ENCODE results near the gene GAMT. TPM values are rescaled to one million over a fixed set of nuclear protein-coding genes. Genes with fewer than 3 reads are reported as not detected.

The GAMT gene
- total and polyA plus RNA-seq, 2 of the 13 experiments (the other 11 are each of a cell fraction or from before 2014, with no cell fraction given): 115 to 124 TPM

DNA sequence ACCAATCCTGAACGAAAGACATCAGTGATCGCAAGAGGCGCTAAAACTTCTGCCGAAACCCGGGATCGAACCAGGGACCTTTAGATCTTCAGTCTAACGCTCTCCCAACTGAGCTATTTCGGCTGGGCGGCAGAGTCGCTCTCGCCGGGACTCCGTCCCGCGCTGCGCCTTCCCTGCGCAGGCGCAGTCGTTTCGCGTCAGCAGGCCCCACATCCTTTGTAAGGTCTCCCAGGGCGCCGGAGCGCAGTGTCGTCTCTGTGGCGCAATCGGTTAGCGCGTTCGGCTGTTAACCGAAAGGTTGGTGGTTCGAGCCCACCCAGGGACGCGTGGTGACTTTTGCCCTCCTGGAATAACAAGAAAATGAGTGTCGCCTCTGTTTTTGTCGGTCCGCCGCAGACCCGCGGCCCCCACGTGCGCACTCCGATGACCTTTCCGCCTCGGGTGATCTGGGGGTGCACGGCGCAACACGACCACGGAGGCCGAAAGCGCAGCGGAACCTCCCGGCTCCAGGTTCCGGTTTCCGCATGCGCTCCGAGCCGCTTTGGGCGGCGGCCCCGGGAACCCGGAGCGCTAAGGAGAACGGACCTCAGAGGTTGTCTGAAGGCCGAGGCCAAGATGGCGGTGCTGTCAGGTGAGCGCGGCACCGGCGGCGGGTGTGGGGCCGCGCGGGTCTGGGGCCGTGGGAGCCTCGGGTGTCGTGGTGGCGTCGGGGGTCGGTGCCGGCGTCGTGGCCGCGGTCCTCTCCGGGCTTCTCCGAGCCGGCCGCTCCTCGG, 17.8 kb downstream of the GAMT start, which contains the start of gene NDUFS7 (continued):
- TF ChIP-seq, protein P1, sequence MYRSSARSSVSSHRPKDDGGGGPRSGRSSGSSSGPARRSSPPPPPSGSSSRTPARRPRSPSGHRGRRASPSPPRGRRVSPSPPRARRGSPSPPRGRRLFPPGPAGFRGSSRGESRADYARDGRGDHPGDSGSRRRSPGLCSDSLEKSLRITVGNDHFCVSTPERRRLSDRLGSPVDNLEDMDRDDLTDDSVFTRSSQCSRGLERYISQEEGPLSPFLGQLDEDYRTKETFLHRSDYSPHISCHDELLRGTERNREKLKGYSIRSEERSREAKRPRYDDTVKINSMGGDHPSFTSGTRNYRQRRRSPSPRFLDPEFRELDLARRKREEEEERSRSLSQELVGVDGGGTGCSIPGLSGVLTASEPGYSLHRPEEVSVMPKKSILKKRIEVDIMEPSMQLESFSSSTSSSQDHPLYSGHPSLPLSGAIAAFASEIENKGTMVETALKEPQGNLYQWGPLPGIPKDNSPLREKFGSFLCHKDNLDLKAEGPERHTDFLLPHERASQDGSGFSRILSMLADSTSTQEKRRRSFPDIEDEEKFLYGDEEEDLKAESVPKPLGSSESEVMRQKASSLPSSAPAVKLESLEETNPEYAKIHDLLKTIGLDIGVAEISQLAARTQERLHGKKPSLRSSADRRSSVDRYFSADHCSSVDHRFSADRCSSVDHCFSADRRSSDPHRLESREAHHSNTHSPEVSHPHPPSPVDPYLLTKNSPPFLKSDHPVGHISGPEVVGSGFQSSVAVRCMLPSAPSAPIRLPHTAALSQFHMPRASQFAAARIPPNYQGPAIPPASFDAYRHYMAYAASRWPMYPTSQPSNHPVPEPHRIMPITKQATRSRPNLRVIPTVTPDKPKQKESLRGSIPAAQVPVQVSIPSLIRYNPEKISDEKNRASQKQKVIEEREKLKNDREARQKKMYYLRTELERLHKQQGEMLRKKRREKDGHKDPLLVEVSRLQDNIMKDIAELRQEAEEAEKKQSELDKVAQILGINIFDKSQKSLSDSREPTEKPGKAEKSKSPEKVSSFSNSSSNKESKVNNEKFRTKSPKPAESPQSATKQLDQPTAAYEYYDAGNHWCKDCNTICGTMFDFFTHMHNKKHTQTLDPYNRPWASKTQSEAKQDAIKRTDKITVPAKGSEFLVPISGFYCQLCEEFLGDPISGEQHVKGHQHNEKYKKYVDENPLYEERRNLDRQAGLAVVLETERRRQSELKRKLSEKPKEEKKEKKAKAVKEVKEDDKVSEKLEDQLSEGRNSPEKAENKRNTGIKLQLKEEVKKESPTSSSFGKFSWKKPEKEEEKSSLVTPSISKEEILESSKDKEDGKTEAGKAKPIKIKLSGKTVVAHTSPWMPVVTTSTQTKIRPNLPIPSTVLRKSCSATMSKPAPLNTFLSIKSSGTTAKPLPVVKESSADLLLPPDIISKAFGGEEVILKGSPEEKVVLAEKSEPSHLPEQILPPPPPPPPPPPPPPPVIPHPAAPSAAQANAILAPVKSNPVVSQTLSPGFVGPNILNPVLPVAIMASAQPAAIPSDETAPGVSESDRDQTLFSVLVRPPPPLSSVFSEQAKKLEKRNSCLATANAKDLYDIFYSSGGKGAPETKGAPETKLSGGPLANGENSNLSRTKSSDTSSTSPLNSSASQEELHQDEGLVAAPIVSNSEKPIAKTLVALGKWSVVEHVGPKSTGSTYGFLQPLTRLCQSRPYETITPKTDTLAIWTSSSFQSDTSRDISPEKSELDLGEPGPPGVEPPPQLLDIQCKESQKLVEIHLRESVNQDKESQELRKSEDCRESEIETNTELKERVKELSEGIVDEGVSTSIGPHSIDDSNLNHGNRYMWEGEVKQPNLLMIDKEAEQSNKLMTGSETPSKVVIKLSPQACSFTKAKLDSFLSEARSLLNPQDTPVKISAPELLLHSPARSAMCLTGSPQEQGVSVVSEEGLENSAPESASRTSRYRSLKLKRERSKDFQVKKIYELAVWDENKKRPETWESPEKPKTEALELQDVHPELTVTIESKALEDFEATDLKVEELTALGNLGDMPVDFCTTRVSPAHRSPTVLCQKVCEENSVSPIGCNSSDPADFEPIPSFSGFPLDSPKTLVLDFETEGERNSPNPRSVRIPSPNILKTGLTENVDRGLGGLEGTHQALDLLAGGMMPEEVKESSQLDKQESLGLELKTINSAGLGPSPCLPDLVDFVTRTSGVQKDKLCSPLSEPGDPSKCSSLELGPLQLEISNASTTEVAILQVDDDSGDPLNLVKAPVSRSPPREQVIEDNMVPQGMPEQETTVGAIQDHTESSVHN (CRISPR knock-in tag; IDR thresholded peaks at IDR 0.05): peak; percentile 96
- peak; percentile 97 for TF ChIP-seq SPEN (CRISPR knock-in tag; IDR thresholded peaks at IDR 0.05; ENCODE audit: low read depth)
- TF ChIP-seq ZBTB42 (CRISPR knock-in tag; IDR thresholded peaks at IDR 0.05): peak; percentile 73; the same call in 1 of the 2 replicates
- 0 out of 2 replicates have a peak, but pooled peaks have one; percentile 47 for TF ChIP-seq NFIC (IDR thresholded peaks at IDR 0.05; ENCODE audit: low read length)
- TF ChIP-seq ZNF124 (CRISPR knock-in tag; IDR thresholded peaks at IDR 0.05): peak; percentile 98
- peak; percentile 90 for TF ChIP-seq TP53 (CRISPR knock-in tag; conservative IDR thresholded peaks at IDR 0.05)
- TF ChIP-seq LCORL (IDR thresholded peaks at IDR 0.05): no peak
- peak; percentile 90 for TF ChIP-seq LCORL (CRISPR knock-in tag; IDR thresholded peaks at IDR 0.05)
- peak; percentile 82; the same call in 1 of the 2 replicates for TF ChIP-seq ZNF724P (CRISPR knock-in tag; IDR thresholded peaks at IDR 0.05; ENCODE audit: borderline replicate concordance)
- TF ChIP-seq ZNF674 (CRISPR knock-in tag; IDR thresholded peaks at IDR 0.05; ENCODE audit: low read depth): no peak
- peak; percentile 97 for TF ChIP-seq ZSCAN31 (CRISPR knock-in tag; IDR thresholded peaks at IDR 0.05; ENCODE audit: low read depth)
- peak; percentile 85 for TF ChIP-seq HINFP (CRISPR knock-in tag; IDR thresholded peaks at IDR 0.05; ENCODE audit: low read depth)
- TF ChIP-seq BCLAF1 (IDR thresholded peaks at IDR 0.05): no peak
- peak; percentile 93 for TF ChIP-seq CREB3 (CRISPR knock-in tag; IDR thresholded peaks at IDR 0.05)
- TF ChIP-seq SNAPC5 (CRISPR knock-in tag; IDR thresholded peaks at IDR 0.05; ENCODE audit: borderline replicate concordance): 0 out of 2 replicates have a peak, but pooled peaks have one; percentile 26

Measured in HepG2 (cell line).